NCI-H1417 (cell line): ENCODE data around the gene PPM1H.
"Not testable (repeated sequence)": the region's sequence is repeated elsewhere in the genome, so short reads cannot be mapped to it uniquely, and the experiment has no call there.

ENCODE experiments used
- DNase-seq, 3 experiments: peaks; one replicate each; lab custom pipeline; 2025; lab: John Stamatoyannopoulos, UW

Gene PPM1H, protein sequence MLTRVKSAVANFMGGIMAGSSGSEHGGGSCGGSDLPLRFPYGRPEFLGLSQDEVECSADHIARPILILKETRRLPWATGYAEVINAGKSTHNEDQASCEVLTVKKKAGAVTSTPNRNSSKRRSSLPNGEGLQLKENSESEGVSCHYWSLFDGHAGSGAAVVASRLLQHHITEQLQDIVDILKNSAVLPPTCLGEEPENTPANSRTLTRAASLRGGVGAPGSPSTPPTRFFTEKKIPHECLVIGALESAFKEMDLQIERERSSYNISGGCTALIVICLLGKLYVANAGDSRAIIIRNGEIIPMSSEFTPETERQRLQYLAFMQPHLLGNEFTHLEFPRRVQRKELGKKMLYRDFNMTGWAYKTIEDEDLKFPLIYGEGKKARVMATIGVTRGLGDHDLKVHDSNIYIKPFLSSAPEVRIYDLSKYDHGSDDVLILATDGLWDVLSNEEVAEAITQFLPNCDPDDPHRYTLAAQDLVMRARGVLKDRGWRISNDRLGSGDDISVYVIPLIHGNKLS

DNA sequence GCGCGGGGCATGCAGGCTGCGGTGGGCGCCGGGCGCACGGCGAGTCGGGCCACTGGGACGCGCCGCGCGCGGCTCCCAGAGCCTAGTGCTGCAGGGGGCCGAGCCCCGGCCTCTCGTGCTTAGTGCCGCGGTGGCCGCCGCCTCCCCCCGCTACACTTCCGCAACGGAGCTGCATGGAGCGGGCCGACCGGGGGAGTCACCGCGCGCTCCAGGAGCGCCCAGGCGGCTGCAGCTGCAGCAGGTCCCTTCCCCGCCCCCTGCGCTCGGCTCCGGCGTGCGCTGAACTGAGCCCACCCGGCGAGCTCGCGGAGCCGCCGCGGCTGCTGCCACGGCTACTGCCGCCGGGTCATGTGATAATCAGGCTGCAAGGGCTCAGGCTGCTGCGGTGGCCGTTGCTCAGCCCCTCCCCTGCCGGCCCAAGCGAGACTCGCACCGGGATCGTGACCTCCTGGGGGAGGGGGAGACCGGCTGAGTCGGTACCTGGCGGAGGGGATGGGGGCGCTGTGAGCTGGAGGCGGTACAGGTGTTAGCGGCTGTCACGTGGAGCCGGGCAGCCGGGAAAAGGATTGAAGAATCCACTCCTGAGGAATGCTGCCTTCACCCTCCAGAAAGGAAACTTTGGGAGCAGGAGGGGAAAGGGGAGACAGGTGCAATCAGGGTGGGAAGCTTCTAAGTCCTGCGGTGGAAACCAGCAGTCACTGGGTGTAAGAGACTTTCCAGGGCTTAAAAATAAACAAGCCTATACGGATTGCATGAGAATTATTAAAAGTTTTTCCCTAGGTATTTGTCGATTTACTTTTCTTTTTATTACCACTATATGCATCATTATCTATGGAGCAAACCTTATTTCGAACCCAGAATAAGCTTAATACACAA lies at the start of gene PPM1H:
PPM1H (minus strand) TSS at position 352 of the 876 bp plus-strand sequence. CDS start 414 bp downstream, outside the sequence.
- peak; percentile 80 to 95 (median 91) for DNase-seq

DNA sequence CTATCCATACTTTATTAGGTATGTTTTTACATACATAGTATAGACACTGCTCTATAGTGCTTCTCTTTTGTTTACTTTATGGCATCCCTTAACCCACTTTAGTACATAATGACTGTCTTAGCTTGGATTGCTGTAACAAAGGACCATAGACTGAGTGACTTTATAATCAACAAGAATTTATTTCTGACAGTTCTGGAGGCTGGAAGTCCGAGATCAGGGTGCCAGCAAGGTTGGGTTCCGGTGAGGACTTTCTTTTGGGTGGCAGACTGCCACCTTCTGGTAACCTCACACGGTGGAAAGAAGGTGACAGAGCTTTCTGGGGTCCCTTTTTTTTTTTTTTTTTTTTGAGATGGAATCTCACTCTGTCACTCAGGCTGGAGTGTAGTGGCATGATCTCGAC lies 48.6 kb upstream of the PPM1H start:
- no peak for DNase-seq

DNA sequence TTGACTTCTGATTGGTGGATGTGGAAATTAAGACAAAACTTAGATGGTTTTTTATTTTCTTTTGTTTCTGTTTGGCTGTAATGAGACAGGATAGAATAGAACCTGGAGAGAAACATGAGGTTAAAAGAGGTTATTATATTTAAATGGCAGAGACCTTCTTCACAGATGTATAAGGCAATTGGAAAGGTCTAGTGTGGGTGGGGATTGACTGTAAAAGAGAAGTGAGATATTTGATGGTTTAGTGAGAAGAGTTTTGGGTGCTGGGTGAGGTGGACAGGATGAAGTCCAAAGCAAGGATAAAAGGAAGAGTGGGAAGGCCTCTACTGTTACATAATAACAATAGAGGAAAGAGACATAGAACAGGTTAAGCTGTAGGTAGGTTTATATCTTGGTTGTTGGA lies 43.8 kb upstream of the PPM1H start:
- DNase-seq, result no peak

DNA sequence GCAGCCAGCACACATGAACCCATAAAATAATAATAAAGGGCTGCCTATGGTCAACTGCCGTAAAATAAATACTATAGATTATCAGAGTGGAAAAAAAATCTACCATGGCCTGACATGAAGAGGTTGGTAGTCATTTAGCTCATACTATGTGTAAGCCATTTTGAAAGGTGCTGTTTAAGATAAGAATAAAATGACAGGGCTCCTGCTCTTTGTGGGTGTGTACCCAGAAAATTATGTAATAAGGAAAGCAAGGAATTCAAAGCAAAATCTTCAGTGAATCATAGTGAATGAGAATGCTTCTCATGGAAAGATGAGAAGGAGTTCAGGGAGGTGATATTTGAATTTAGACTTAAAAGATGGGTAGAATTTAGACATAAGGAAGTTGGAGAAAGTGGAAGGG lies 42.9 kb upstream of the PPM1H start:
- DNase-seq, result no peak

DNA sequence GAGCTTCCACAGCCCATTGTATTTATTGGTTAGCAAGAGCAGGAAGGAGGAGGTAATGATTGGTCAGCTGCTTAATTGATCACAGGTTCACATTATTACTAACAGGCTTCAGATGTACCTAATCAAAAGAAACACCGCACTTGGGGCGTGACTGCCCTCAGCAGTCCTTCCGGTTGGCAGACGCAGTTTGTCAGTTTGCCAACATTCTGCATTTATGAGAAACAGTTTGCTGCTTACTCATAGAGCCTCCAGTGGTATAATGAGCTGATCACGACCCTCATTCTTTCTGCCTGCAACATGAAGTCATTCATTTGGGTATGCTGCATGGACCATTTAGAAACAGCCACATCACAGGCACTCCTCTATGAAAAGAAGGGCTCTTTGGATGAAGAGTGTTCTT lies 42.5 kb upstream of the PPM1H start:
- peak; percentile 25 to 81 (median 78) for DNase-seq

DNA sequence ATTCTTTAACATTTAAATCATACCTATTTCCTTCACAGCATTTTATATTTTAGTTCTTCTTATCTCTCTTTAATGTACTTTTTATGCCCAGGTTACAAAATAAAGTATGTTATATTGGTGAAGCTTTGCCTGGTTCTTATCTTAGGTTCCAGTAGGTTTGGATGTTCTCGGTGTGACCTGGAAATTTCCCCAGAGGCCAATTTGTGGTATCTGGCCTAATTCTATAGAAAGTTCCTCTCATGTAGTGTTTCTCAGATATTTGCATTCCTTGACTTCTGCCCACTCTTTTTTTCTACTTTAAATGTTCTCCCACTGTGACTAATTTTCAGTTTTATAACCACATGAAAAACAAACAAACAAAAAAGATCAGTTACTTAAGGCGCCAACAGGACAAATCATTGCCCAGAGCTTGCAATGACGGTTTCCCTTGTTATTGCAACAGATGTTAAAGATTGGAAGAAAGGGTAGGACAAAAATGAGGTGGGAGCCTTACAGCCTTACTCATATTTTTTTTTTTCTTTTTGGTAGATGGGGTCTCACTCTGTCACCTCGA lies 41.2 kb upstream of the PPM1H start:
- DNase-seq, result no peak

DNA sequence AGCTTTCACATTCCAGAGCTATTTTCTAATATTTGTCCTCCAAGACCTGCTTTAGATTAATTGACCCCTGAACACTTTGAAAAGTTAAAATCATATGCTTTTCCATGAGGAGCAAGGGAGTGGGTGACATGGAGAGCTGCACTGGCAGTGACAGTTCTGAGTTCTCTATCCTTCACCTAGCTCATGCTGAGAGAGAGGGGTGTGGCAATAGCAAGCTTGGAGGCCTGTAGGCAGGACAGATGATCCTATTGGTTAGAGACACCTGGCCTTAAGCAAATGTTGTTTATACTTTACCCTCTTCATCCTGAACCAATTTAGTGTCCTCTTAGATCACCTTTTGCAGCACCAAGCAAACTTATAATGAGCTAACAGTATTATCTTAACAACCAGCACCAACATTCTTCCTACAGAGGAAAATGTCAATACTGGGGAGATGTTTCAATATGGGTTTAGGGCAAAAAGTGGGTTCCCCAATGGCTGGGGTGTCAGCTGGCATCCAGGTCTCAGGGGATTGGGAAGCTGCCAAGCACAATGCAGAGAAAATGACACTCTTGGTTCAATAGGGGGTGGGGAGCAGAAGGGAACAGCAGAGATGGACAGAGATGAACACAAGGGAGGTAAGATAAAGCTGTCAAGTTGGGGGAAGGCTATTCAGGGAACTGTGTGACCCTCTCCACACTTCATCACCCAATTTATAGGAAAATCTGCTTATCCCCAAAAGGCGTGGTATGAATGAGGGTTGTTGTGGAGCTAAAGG lies 37.0 kb upstream of the PPM1H start:
- DNase-seq, result peak in 2 of 3 experiments; percentile 13 to 29

DNA sequence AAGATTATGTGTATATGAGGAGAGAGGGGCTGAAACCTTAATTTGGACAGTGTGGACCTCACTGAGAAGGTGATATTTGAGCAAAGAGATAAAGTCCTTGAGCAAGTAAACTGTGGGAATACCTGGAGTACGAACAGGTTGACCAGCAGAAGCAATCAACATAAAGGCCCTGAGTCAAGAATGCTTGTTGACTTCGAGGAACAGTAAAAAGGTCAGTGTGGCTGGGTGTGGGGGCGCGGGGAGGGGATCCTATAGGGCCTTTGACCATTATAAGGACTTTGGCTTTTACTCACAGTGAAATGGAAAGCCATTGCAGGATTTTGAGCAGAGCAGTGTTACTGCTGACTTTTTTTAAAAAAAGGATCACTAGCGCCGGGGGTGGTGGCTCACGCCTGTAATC lies 34.7 kb upstream of the PPM1H start:
- DNase-seq, result no peak

DNA sequence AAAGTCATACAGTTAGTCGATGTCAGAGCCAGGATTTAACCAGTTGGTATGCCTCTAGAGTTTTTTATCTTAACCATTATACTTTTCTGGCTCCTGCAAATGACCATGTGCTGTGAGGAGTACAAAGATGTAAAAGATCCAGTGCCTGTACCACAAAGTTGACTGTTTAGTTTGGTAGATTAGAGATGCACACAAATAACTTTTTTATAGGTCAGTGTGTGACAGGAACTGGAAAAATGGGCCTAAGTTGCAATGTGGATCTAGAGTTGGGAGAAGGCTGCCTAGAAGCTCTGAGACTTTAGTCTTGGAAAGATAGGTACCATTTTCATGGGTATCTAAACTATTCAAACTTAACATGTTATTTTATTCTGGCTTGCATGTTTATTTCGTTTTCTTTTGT lies 32.8 kb upstream of the PPM1H start:
- DNase-seq, result no peak

DNA sequence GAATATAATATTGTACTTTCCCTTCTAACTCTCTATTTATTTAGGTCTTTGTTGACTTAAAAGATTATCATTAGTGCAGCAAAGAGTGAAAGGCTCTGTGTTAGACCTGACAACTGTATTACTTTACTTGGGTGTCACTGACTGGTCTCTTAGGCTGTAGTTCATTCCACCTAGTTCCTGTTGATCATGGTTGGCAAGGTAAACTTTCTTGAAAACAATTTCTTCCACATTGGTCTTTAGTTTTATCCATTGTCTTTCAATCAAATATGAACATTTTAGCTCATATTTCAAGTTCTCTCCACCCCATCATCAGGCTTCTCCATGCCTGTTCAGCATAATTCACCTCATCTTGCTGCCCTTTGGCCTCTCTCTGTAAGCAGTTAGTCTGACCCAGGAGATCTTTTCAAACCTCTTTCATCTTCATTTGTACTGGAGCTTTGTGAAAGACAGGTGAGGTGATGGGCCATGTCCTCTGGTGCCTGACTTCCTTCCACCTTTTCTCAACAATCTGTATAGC lies 32.1 kb upstream of the PPM1H start:
- DNase-seq, result no peak

DNA sequence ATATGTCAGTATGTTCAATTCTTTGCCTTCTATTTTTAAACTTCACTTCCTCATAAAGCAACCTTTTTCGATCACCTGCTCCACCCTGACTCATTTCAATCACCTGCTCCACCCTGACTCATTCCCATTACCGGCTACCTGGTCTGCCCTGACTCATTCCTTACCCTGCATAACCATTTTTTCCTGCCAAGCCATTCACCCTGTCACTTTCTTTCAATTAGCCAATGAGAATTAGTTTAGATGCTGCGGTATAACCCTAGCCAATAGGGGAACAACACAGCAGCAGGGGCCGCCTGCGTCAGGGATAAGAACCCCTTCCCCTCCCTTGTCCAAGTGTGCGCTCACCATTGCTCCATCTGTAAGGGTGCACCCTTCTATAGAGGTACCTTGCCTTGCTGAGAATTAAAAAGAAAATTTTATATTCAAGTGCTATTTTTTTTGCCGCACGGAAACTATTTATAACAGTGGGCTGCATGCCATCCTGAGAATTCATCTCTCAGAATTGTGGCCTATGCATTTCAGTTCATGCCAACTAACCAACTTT lies 31.6 kb upstream of the PPM1H start:
- DNase-seq, result not testable (repeated sequence)

DNA sequence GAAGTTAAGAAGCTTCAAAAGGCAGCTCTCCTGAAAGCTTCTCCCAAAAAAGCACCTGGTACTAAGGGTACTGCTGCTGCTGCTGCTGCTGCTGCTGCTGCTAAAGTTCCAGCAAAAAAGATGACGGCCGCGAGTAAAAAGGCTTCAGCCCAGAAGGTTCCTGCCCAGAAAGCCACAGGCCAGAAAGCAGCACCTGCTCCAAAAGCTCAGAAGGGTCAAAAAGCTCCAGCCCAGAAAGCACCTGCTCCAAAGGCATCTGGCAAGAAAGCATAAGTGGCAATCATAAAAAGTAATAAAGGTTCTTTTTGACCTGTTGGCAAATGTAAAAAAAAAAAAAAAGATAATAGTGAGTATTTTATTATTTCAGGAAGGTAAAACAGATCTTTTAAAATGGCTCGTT lies 30.8 kb upstream of the PPM1H start:
- DNase-seq, result not testable (repeated sequence)

DNA sequence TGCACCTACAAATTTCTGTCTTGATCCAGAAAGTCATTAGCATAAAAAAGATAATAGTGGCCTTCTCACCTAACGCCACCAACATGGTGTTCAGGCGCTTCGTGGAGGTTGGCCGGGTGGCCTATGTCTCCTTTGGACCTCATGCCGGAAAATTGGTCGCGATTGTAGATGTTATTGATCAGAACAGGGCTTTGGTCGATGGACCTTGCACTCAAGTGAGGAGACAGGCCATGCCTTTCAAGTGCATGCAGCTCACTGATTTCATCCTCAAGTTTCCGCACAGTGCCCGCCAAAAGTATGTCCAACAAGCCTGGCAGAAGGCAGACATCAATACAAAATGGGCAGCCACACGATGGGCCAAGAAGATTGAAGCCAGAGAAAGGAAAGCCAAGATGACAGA lies 30.3 kb upstream of the PPM1H start:
- DNase-seq, result peak in 1 of 3 experiments; percentile 40

DNA sequence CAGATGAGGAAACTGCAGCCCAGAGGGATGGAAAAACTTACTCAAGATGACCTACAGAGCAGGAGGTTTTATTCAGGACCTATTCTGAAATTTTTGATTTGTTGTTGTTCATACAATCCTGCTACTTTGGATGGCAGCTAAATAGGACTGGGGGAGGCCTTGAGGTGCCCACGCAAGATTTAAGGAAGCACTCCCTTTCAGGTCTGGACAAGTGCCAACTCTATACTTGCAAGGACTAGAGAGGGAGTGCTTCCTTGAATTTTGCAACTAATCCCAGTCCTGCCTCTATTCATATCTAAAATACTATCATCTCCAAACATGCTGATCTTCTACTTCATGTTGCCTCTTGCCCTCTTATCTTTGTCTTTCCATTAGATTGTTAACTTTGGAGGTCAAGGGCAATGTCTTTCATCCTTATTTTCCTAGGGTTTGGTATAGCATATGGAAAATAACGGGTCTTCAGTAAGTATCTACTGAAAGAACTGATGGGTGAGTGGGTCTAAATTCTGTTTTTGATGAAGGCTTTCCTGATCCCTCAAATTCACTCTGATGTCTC lies 28.6 kb upstream of the PPM1H start:
- no peak for DNase-seq

DNA sequence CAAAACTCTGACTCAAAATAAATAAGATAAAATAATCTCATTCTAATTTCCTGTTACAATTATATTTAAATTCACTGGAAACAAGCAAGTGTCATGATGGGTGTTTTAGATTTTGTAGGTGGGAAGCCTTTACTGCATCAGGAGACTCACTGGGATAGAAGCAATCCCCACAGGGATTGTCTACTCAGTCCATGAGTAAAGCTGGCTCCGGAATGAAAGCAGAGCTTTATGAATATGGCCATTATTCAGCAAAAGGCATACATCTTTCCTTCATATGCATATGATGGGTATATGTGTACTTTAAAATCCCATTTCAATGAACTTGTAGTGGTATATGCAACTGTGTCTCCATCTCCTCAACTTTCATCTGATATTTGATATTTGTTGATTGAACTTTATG lies 25.4 kb upstream of the PPM1H start:
- DNase-seq, result no peak

DNA sequence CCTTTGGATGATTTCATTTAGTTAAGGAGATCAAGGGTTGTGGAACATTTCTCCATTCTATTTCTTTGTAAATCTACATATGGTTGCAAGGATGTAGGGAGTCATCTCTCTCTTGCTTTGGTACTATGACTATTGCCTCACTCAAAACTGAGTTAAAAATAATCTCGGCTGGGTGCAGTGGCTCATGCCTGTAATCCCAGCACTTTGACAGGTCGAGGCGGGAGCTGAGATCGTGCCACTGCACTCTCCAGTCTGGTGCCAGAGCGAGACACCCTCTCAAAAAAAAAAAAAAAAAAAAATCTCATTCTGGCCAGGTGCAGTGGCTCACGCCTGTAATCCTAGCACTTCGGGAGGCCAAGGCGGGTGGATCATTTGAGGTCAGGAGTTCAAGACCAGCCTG lies 24.8 kb upstream of the PPM1H start:
- DNase-seq, result no peak

DNA sequence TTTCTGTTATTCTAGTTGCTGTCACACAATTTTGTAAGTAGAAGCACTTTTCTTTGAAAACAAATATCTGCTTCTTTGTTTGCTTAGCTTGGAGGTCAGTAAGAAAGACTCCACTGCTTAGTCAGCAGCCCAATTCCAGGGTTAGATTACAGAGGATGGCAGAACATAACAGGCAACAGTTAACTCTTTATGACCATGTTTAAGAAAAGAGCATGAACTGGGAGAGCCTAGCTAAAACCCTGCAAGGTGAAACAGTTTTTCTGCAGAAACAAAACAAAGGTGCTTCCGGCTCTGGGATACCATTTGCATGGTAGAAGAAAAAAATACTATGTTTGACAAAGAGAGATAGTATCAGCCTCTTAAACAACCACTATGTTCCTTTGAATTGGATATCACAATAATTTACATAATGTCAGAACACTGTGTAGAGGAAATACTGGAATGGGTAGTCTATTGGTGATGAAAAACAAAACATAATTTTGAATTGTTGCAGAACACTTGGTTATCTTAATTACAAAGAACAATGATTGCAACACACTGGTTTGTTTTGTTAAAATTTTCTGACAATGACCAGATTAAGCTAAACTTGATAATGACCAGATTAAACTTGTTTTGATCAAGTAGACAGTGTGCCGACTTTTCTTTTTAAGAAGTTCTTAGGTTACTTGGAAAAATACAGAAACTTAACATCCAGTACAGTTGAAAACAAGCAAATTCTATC lies 22.4 kb upstream of the PPM1H start:
- DNase-seq, result peak in 2 of 3 experiments; percentile 11 to 15

DNA sequence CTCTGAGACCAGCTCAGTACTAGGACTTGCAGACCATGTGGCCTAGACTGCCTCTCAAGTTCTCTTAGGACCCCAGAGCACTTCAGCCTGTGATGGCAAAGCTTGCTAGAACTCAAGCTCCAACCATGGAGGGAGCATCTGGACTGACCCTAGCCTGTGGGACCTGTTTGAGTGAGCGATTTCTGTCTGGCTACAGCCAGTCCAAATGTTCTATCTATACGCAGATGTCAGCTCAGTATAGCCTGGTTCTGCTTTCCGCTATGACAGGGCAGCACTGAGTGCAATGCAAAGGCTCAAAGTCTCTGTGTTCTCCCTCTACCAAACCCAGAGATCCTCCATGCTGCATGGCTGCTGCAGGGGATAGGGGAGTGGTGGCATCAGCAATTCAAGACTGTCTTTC lies 20.7 kb upstream of the PPM1H start:
- no peak for DNase-seq

DNA sequence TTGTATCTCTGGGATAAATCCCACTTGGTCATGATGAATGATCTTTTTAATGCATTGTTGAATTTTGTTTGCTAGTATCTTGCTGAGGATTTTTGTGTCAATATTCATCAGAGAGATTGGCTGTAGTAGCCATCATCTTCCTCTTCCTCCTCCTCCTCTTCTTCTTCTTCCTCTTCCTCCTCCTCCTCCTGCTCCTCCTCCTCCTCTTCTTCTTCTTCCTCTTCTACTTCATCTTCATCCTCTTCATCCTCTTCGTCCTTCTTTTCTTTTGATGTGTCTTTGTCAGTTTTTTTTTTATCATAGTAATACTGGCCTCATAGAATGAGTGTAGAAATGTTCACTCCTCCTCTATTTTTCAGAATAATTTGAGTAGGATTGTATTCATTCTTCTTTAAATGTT lies 15.4 kb upstream of the PPM1H start:
- DNase-seq, result no peak

DNA sequence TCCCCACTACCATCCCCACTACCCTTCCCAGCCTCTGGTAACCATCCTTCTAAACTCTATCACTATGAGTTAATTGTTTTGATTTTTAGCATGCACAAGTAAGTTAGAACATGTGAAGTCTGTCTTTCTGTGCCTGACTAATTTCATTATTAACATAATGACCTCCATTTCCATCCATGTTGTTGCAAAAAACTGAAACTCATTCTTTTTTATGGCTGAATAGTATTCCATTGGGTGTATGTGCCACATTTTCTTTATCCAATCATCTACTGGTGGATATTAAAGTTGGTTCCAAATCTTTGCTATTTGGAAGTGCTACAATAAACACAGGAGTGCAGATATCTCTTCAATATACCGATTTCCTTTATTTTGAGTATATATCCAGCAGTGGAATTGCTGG lies 13.2 kb upstream of the PPM1H start:
- DNase-seq, result no peak
